H1 (cell line): ENCODE results near the gene EPHB1. TPM values are rescaled to one million over a fixed set of nuclear protein-coding genes. Genes with fewer than 3 reads are reported as not detected.

Source experiments
- CTCF ChIA-PET: fragments of 300-600 bp; sonication (Branson Sonifier 250); formaldehyde crosslinking; loops from one replicate; lab custom pipeline; 2021; ENCODE audit not compliant: partially characterized antibody; lab: Charles Lee
- POLR2A ChIA-PET: fragments of 300-600 bp; sonication (Branson Sonifier 250); formaldehyde crosslinking; loops from one replicate; lab custom pipeline; 2021; ENCODE audit warnings: inconsistent platforms; ENCODE audit not compliant: partially characterized antibody; lab: Charles Lee
- DNase-seq, 2 experiments: peaks; one replicate each; pipeline versions ENCODE4 v3.0.0 to v3.0.0-alpha.2; 2010 to 2022; ENCODE audit warnings: low spot score in 2 of 2, low read depth in 1 of 2, mixed read lengths in 1 of 2
- FAIRE-seq: peaks from 2 replicates; lab custom pipeline; 2011; peaks lifted over from hg19 to GRCh38; lab: Jason Lieb, UNC
- H2AFZ ChIP-seq: 2 replicates; pipeline ENCODE4 v1.8.1; 2012; ENCODE audit warnings: low read length, inconsistent platforms
- H2AK5ac ChIP-seq: 2 replicates; pipeline ENCODE4 v1.6.1; 2013; ENCODE audit warnings: low read depth, low read length
- H2BK120ac ChIP-seq: replicated peaks from 2 replicates; pipeline ENCODE3; 2013; ENCODE audit warnings: low read depth, low read length, inconsistent platforms
- H2BK12ac ChIP-seq: 2 replicates; pipeline ENCODE4 v1.6.1; 2013; ENCODE audit warnings: low read depth, low read length
- H2BK15ac ChIP-seq: 2 replicates; pipeline ENCODE4 v1.6.1; 2013; ENCODE audit warnings: low read length
- H2BK20ac ChIP-seq: 2 replicates; pipeline ENCODE4 v1.6.1; 2013; ENCODE audit warnings: low read length
- H2BK5ac ChIP-seq: 2 replicates; pipeline ENCODE4 v1.6.1; 2013; ENCODE audit warnings: low read depth, low read length
- H3K14ac ChIP-seq: 2 replicates; pipeline ENCODE4 v1.6.1; 2013; ENCODE audit warnings: inconsistent platforms; ENCODE audit not compliant: insufficient read length
- H3K18ac ChIP-seq: 2 replicates; pipeline ENCODE4 v1.6.1; 2013; ENCODE audit warnings: low read length; ENCODE audit errors: extremely low read depth
- H3K23ac ChIP-seq: 2 replicates; pipeline ENCODE4 v1.6.1; 2013; ENCODE audit warnings: inconsistent platforms; ENCODE audit not compliant: insufficient read length
- H3K23me2 ChIP-seq: 2 replicates; pipeline ENCODE4 v1.6.1; 2013; ENCODE audit warnings: low read depth, low read length
- H3K27ac ChIP-seq: 2 replicates; pipeline ENCODE4 v1.6.1; 2011; ENCODE audit warnings: low read depth, low read length, inconsistent platforms
- H3K27me3 ChIP-seq, 4 experiments: replicated peaks in 1 of 4; 1 replicate in 1 of 4; 2 replicates in 3 of 4; pipeline versions ENCODE4 v1.6.1 to v1.8.1; 2011 to 2013; ENCODE audit warnings: low read length in 3 of 4, mild to moderate bottlenecking in 3 of 4, inconsistent platforms in 2 of 4, mixed read lengths in 2 of 4, moderate library complexity in 1 of 4; ENCODE audit not compliant: control insufficient read depth in 3 of 4, insufficient read depth in 3 of 4; ENCODE audit errors: extremely low read depth in 1 of 4
- H3K36me3 ChIP-seq, 4 experiments: 2 replicates each; pipeline versions ENCODE4 v1.6.1 to v1.8.1; 2011 to 2013; ENCODE audit warnings: mild to moderate bottlenecking in 4 of 4, low read length in 3 of 4, moderate library complexity in 2 of 4, control low read depth in 1 of 4, inconsistent platforms in 1 of 4; ENCODE audit not compliant: insufficient read depth in 4 of 4, control insufficient read depth in 2 of 4
- H3K4ac ChIP-seq: replicated peaks from 2 replicates; pipeline ENCODE3; 2013; ENCODE audit warnings: low read length, low read depth, mixed read lengths, inconsistent platforms; ENCODE audit not compliant: insufficient read length
- H3K4me1 ChIP-seq, 4 experiments: replicated peaks in 1 of 4; 1 replicate in 1 of 4; 2 replicates in 3 of 4; pipeline versions ENCODE4 v1.6.1 to v1.8.1; 2011 to 2013; ENCODE audit warnings: low read length in 3 of 4, inconsistent platforms in 2 of 4, mixed read lengths in 1 of 4; ENCODE audit not compliant: insufficient read depth in 4 of 4, control insufficient read depth in 3 of 4
- H3K4me2 ChIP-seq, 2 experiments: 2 replicates each; pipeline versions ENCODE4 v1.6.1 to v1.8.1; 2011 to 2013; ENCODE audit warnings: low read depth in 2 of 2, low read length in 2 of 2, control low read depth in 1 of 2, inconsistent platforms in 1 of 2, mild to moderate bottlenecking in 1 of 2; ENCODE audit not compliant: insufficient read depth in 1 of 2
- H3K4me3 ChIP-seq, 4 experiments: fragments of 200-600, 300-600 bp in 1 of 4; sonication (generic), shearing (Covaris generic), sonication (Bioruptor Twin) in 1 of 4; 2 replicates each; pipeline versions ENCODE4 v1.5.1 to v1.8.1; 2011 to 2016; ENCODE audit warnings: low read length in 4 of 4, low read depth in 3 of 4, control low read depth in 2 of 4, inconsistent platforms in 2 of 4, mild to moderate bottlenecking in 2 of 4, mixed read lengths in 1 of 4, moderate library complexity in 1 of 4; ENCODE audit not compliant: insufficient read depth in 2 of 4; ENCODE audit errors: extremely low read depth in 1 of 4
- H3K56ac ChIP-seq: replicated peaks from 2 replicates; pipeline ENCODE3; 2013; ENCODE audit warnings: low read depth, mild to moderate bottlenecking, mixed read lengths, low read length, inconsistent platforms; ENCODE audit not compliant: insufficient read length
- H3K79me1 ChIP-seq: 2 replicates; pipeline ENCODE4 v1.6.1; 2013; ENCODE audit warnings: low read depth, low read length, control low read depth
- H3K79me2 ChIP-seq, 2 experiments: 2 replicates each; pipeline versions ENCODE4 v1.6.1 to v1.8.1; 2012 to 2013; ENCODE audit warnings: low read length in 2 of 2, mild to moderate bottlenecking in 2 of 2, inconsistent platforms in 1 of 2; ENCODE audit not compliant: insufficient read depth in 2 of 2, control insufficient read depth in 1 of 2
- H3K9ac ChIP-seq, 4 experiments: replicated peaks in 1 of 4; 1 replicate in 1 of 4; 2 replicates in 3 of 4; pipeline versions ENCODE4 v1.6.1 to v1.8.1; 2011 to 2013; ENCODE audit warnings: low read depth in 3 of 4, low read length in 3 of 4, control low read depth in 2 of 4, mild to moderate bottlenecking in 2 of 4, moderate library complexity in 2 of 4, inconsistent platforms in 1 of 4; ENCODE audit errors: extremely low read depth in 1 of 4
- H3K9me3 ChIP-seq, 2 experiments: 2 replicates each; pipeline versions ENCODE4 v1.6.1 to v1.8.1; 2012 to 2013; ENCODE audit warnings: mild to moderate bottlenecking in 2 of 2, moderate library complexity in 2 of 2, control low read depth in 1 of 2, inconsistent platforms in 1 of 2, low read depth in 1 of 2, low read length in 1 of 2, mixed read lengths in 1 of 2; ENCODE audit not compliant: insufficient read depth in 2 of 2
- H4K20me1 ChIP-seq, 2 experiments: replicated peaks in 1 of 2; 2 replicates each; pipeline versions ENCODE3 to v1.8.1; 2011 to 2013; ENCODE audit warnings: inconsistent platforms in 2 of 2, low read length in 2 of 2, mild to moderate bottlenecking in 1 of 2; ENCODE audit not compliant: insufficient read depth in 2 of 2, control insufficient read depth in 1 of 2
- H4K5ac ChIP-seq: 2 replicates; pipeline ENCODE4 v1.6.1; 2013; ENCODE audit warnings: low read length, low read depth, mixed read lengths, inconsistent platforms; ENCODE audit not compliant: insufficient read length
- H4K8ac ChIP-seq: 2 replicates; pipeline ENCODE4 v1.8.0; 2013; ENCODE audit warnings: mild to moderate bottlenecking, moderate library complexity, low read length, inconsistent platforms; ENCODE audit not compliant: insufficient read depth; ENCODE audit errors: extremely low read depth
- H4K91ac ChIP-seq: replicated peaks from 2 replicates; pipeline ENCODE3; 2013; ENCODE audit warnings: low read length, mixed read lengths, inconsistent platforms; ENCODE audit not compliant: insufficient read length
- ATF3 ChIP-seq: IDR thresholded peaks from 2 replicates; pipeline ENCODE4 v1.6.1; 2011; ENCODE audit warnings: low read depth, mild to moderate bottlenecking, low read length; ENCODE audit not compliant: insufficient read depth
- RXRA ChIP-seq: IDR thresholded peaks from 2 replicates; pipeline ENCODE4 v1.6.1; 2011; ENCODE audit warnings: low read depth, mild to moderate bottlenecking, low read length, moderate library complexity; ENCODE audit not compliant: insufficient read depth
- SRF ChIP-seq: IDR thresholded peaks from 2 replicates; pipeline ENCODE4 v1.6.1; 2011; ENCODE audit warnings: mild to moderate bottlenecking, low read depth, low read length, moderate library complexity
- YY1 ChIP-seq: IDR thresholded peaks from 2 replicates; pipeline ENCODE4 v1.6.1; 2011; ENCODE audit warnings: low read depth, mild to moderate bottlenecking, low read length
- WGBS, 2 experiments: shearing (Covaris generic) in 1 of 2; methylation state at CpG; one replicate each; pipeline versions ENCODE4 v1.1.6 to v1.1.7; 2013 to 2015; ENCODE audit warnings: low lambda C conversion rate in 2 of 2, mixed read lengths in 2 of 2, inconsistent platforms in 1 of 2, low coverage in 1 of 2, missing lambda C conversion rate in 1 of 2; ENCODE audit not compliant: insufficient replicate concordance in 2 of 2, insufficient coverage in 1 of 2, insufficient read length in 1 of 2; ENCODE audit errors: extremely low coverage in 1 of 2, missing lambda C conversion rate in 1 of 2; 5-methylcytosine and 5-hydroxymethylcytosine counted together
- polyA plus RNA-seq, 7 experiments: library from polyadenylated mRNA; depleted of rRNA in 3 of 7; stranded (reverse) in 5 of 7; unstranded in 2 of 7; fragments of >200 nt in 5 of 7; fragments of 200-250 nt in 2 of 7; gene quantifications; 1 replicate in 5 of 7; 2 replicates in 1 of 7; 4 replicates in 1 of 7; pipeline versions ENCODE4 v1.2.1 to v1.2.3, GENCODE V29; 2011 to 2013; ENCODE audit warnings: missing spikeins in 2 of 7, mixed read lengths in 2 of 7
- total RNA-seq: library from RNA; stranded (reverse); fragmentation: NEBNext Ultra II Directional; extraction: Animal tissue kit (Norgen Biotek cat#: 25700); gene quantifications from 2 replicates; pipeline ENCODE4 v1.2.1, GENCODE V29; 2021

The EPHB1 gene
- total and polyA plus RNA-seq, 2 of the 8 experiments (the other 6 are each of a cell fraction or from before 2014, with no cell fraction given): 3.5 to 5.9 TPM

DNA sequence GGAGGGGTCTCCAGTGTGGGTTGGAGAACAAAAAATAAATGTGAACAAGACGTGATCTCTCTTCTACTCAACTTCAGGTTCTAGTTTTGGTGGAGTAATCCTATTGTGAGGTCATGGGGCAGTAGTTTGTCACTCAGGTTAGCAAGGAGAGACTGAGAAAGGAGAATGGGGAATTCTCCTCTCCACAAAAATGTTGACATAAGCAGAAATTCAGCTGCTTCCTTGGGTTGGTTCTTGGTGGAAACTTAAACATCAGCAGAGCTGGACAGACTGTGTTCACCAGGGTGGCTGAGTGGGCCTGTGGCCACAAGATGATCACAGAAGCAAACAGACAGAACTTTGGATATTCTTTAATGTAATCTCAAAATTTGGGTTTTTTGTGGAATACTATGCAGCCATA, 78.7 kb downstream of the EPHB1 start:
- 91% methylated on average over 1 of the region's 1 CpG; no CpG with 5 or more reads in 1 of the 2 experiments for WGBS, 2 experiments
- no peak overlapping the region for H3K4me3 ChIP-seq
- H4K20me1 ChIP-seq: no peaks in the 10 kb centered on the region
- no peak overlapping the region for H2BK20ac ChIP-seq
- H3K36me3 ChIP-seq: no peaks in the 10 kb centered on the region
- no peak overlapping the region for H3K23ac ChIP-seq
- H2BK12ac ChIP-seq: no peak overlapping the region
- no peak overlapping the region for H2BK15ac ChIP-seq
- H2BK5ac ChIP-seq: no peak overlapping the region
- H3K27me3 ChIP-seq: no peaks in the 10 kb centered on the region
- H3K4me2 ChIP-seq: no peak overlapping the region
- no peak overlapping the region for H3K9ac ChIP-seq
- no peak overlapping the region for H3K4ac ChIP-seq
- H3K56ac ChIP-seq: no peak overlapping the region
- no peak overlapping the region for H4K5ac ChIP-seq
- TF ChIP-seq YY1 (no peak), RXRA (no peak), ATF3 (no peak), SRF (no peak)
- no peak overlapping the region for H3K18ac ChIP-seq
- H2AK5ac ChIP-seq: no peak overlapping the region
- no peak overlapping the region for H3K27ac ChIP-seq
- FAIRE-seq (no peak), DNase-seq (no peak)
- H2AFZ ChIP-seq: no peak overlapping the region
- no peak overlapping the region for H3K14ac ChIP-seq
- no peaks in the 10 kb centered on the region for H3K79me2 ChIP-seq
- ChIA-PET POLR2A (no interaction called here), CTCF (interaction anchor here (1.3 to 1.6 kb wide), 2 partner anchors 12 to 18 kb away, joined by 3 read pairs; no protein-coding TSS in a partner anchor)
- H4K8ac ChIP-seq: no peak overlapping the region
- H2BK120ac ChIP-seq: no peak overlapping the region
- no peaks in the 10 kb centered on the region for H3K9me3 ChIP-seq
- H3K79me1 ChIP-seq: no peaks in the 10 kb centered on the region; the same call in none of the 2 replicates
- no peaks in the 10 kb centered on the region; a peak in 1 of 7 replicates for H3K4me1 ChIP-seq
- H3K23me2 ChIP-seq: no peaks in the 10 kb centered on the region
- no peak overlapping the region for H4K91ac ChIP-seq
